ENCODE measurements around the gene TSFM. TPM values are rescaled to one million over a fixed set of nuclear protein-coding genes. Genes with fewer than 3 reads are reported as not detected.

Gene TSFM
- total and polyA plus RNA-seq, 5 experiments from 2014 or later, result 18.9 to 31.0 (median 28.3) TPM

DNA sequence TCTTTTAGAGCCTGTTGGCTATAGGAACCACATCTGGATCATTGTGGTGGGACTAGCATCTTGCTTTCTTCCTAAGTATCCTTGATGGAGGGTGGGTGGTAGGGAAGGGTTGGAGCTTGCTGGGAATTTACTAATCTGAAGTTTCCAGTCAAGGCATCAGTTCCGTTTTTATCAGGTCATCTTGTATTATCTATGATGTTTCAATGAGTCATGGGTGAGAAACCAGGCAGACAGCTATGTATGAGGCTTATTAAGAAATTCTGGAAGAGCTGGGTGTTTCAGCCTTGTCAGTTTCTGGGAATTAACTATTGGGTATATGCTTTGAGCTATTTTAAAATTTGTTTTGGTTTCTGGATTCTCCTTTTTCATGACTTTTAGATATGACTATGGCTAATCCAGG, 11.3 kb downstream of the TSFM start:
- H3K27me3 Mint-ChIP-seq, result no peaks in the 10 kb centered on the region
- peaks cover 2 to 6% (median 4%) of the 10 kb centered on the region in 4 donors for H3K4me1 Mint-ChIP-seq
- peaks cover 4 to 90% (median 13%) of the 10 kb centered on the region in 3 donors for H3K36me3 Mint-ChIP-seq
- H3K27ac Mint-ChIP-seq, result no peak overlapping the region
- H3K4me3 Mint-ChIP-seq, result no peak overlapping the region
- DNase-seq (no peak), ATAC-seq (no peak)
- POLR2A ChIA-PET, result no interaction called here
- H3K9me3 Mint-ChIP-seq, result no peaks in the 10 kb centered on the region

DNA sequence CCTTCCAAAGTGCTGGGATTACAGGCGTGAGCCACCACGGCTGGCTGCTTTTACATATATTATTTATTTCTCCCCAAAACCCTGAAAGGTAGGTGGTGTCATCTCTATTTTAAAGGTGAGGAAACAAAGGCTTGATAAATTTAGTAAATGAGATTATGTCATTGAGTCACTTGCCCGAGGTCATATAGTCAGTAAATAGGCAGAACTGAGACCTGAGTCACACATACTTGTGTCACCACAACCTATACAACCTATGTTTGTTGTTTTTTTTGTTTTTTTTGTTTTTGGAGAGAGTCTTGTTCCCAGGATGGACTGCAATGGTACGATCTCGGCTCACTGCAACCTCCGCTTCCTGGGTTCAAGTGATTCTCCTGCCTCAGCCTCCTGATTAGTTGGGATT, 12.8 kb downstream of the TSFM start:
- no peak for ATAC-seq
- POLR2A ChIA-PET, result no interaction called here
- peaks cover 4 to 86% (median 13%) of the 10 kb centered on the region in 3 donors for H3K36me3 Mint-ChIP-seq

DNA sequence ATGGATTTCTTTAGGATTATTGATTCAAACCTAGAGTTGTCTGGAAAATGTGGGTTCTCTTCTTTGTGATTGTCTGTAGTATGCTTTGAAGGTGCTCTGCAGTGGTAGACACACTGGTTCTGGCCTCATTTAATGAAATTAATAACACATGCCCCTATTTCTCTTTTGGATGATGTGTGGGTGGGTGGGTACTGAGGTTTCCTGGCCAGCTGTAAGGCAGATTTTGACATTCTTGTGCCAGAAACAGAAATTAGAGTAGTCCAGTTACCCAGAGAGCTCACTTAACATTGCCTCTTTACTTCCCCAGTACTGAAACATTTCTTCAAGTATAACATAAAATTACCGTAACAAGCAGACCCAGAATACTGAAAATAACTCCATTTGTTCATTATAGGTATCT, 14.4 kb downstream of the TSFM start:
- no peak for ATAC-seq
- H3K27ac Mint-ChIP-seq, result peak overlapping the region in 2 of 10 donors; percentile 0 to 8
- no peaks in the 10 kb centered on the region for H3K27me3 Mint-ChIP-seq
- H3K4me3 Mint-ChIP-seq, result no peak overlapping the region
- H3K36me3 Mint-ChIP-seq, result peaks cover 4 to 84% (median 13%) of the 10 kb centered on the region in 3 donors
- POLR2A ChIA-PET, result no interaction called here
- H3K4me1 Mint-ChIP-seq, result peaks cover 0 to 10% (median 2%) of the 10 kb centered on the region in 4 donors
- H3K9me3 Mint-ChIP-seq, result no peaks in the 10 kb centered on the region
- no peak for DNase-seq

More for the DNA sequence above, 12.8 kb downstream of the TSFM start:
- no peak overlapping the region for H3K4me3 Mint-ChIP-seq
- H3K27ac Mint-ChIP-seq, result peak overlapping the region in 2 of 10 donors; percentile 4 to 22
- no peak for DNase-seq
- H3K27me3 Mint-ChIP-seq, result no peaks in the 10 kb centered on the region
- H3K4me1 Mint-ChIP-seq, result peaks cover 2 to 9% (median 4%) of the 10 kb centered on the region in 4 donors
- H3K9me3 Mint-ChIP-seq, result no peaks in the 10 kb centered on the region

DNA sequence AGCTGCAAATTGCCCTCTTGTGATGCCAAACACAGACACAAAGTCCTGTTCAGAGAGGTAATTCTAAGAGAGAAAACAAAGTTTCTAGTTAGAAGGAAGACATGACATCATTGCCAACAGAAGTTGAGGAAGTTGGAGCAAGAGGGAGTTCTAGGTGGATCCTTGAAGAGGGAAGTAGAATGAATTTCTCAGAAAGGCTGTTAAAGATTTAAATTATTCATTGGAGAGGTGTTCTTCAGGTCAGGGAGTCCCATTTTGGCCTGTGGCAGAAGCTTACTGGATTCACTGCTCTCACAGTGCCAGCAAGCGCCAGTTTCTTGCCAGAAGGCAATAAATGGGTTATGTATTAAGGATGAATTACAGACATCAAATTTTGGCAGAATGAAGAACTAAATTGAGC, 15.3 kb downstream of the TSFM start:
- Mint-ChIP-seq H3K36me3 (peaks cover 4 to 83% (median 15%) of the 10 kb centered on the region in 3 donors), H3K9me3 (no peaks in the 10 kb centered on the region), H3K27me3 (no peaks in the 10 kb centered on the region), H3K4me3 (no peak overlapping the region), H3K4me1 (peaks cover 0 to 8% (median 1%) of the 10 kb centered on the region in 4 donors), H3K27ac (peak overlapping the region in 4 of 10 donors; percentile 16 to 83 (median 36))
- ATAC-seq (no peak), DNase-seq (no peak)
- POLR2A ChIA-PET, result no interaction called here

DNA sequence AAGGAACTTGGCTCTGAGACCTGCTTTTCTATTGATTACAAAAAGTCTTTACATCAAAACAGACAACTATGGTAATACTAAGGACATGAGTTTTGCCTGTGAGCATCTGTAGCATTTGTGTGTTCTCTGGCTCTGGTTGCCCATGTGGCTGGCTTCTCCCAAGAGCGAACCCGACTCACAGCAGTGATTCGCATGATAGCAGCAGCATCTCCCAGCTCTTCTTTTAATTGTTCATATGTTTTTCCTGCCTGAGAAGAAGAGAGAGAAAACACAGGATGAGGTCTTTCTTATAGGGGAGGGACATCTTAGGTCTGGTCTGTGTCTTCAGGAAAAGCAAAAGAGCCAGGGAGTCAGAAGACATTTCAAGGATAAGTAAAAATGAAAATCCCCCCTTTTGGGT, 18.4 kb downstream of the TSFM start:
- Mint-ChIP-seq H3K9me3 (no peaks in the 10 kb centered on the region), H3K27ac (peak overlapping the region in 3 of 10 donors; percentile 16 to 40 (median 25)), H3K27me3 (no peaks in the 10 kb centered on the region), H3K4me3 (no peak overlapping the region), H3K4me1 (peaks cover 0 to 11% (median under 1%) of the 10 kb centered on the region in 4 donors), H3K36me3 (peaks cover 2 to 70% (median 14%) of the 10 kb centered on the region in 3 donors)
- ATAC-seq (no peak), DNase-seq (no peak)
- POLR2A ChIA-PET, result no interaction called here

DNA sequence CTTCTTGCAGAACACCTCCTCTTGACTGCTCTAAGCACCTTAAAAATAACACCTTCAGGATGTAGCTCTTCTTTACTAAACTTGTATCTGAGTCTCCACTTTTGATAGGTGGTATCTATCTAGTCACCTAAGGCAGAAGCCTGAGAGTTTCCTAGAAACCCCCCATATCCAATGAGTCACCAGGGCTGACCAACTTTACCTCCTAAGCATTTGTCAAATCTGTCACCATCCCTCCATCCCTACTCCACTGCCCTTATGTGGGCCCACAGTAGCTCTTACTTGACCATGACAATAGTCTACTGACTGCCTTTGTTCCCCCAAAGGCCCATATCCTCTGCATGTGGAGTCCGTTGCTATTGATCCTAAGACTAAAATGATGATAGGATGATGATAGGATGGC, 20.0 kb downstream of the TSFM start:
- no peak for DNase-seq
- H3K27me3 Mint-ChIP-seq, result no peaks in the 10 kb centered on the region
- H3K27ac Mint-ChIP-seq, result no peak overlapping the region
- H3K36me3 Mint-ChIP-seq, result peaks cover 0 to 68% (median 5%) of the 10 kb centered on the region in 3 donors
- peaks cover 0 to 11% (median under 1%) of the 10 kb centered on the region in 4 donors for H3K4me1 Mint-ChIP-seq
- ATAC-seq, result no peak
- POLR2A ChIA-PET, result interaction anchor here (0.8 kb wide), 1 partner anchor 44 kb away, joined by 3 read pairs; the partner anchor contains the start of gene CTDSP2
- no peaks in the 10 kb centered on the region for H3K9me3 Mint-ChIP-seq
- no peak overlapping the region for H3K4me3 Mint-ChIP-seq

DNA sequence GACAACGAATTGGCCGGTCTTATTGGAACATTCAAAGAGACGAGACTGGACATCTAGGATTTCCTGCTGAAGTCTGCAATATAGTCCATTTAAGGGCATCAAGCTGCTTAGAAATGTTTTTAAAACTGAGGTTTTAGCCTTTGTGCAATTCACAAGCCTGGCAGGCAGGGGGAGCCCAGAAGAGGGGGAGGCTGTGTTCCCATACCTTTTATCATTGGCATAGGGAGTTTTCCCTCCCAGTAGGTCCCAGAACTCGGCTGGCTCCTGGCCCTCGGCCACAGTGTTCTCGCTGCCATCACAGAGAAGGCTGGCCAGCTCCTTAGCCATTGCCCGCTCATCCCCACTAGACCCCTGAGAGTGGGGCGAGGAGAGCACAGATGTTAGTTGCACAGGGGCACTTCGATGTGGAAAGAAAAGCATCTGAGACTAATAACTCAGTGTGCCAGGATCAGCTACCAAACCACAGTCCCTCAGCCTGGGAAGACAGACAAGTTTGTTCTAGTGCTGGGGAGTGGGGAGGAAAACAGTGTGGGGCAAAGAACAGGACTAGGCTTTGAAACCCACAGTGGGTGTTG, 20.8 kb downstream of the TSFM start:
- Mint-ChIP-seq H3K36me3 (peaks cover 0 to 64% (median 5%) of the 10 kb centered on the region in 3 donors), H3K4me3 (no peak overlapping the region), H3K9me3 (no peaks in the 10 kb centered on the region), H3K27me3 (no peaks in the 10 kb centered on the region), H3K4me1 (peaks cover 0 to 11% (median 0%) of the 10 kb centered on the region in 4 donors), H3K27ac (peak overlapping the region in 1 of 10 donors; percentile 24)
- POLR2A ChIA-PET, result interaction anchor here (0.5 to 0.8 kb wide), 3 partner anchors 11 to 43 kb away, joined by 3 to 5 read pairs (median 3); partner anchors contain the start of gene CTDSP2
- peak in 8 of 10 donors; percentile 11 to 37 (median 28) for DNase-seq
- ATAC-seq, result peak in 1 of 2 donors; percentile 53

DNA sequence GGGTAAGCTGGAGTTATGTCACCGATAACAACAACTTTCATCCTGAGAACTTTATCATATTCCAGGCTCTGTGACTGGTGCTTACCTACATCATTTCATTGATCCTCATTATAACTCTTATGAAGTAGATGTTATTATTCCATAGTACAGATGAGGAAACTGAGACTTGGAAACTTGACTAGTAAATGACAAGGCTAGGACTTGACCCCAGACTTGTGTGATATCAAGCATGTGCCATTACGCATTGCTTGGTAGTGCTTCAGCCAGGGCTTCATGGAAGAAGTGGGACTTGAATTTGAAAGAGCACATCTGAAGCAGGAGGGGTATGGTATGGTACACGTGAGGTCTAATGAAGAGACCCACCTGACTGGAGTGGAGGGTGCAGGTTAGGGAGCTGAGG, 24.1 kb downstream of the TSFM start:
- ATAC-seq, result no peak
- peak overlapping the region in 1 of 10 donors; percentile 29 for H3K27ac Mint-ChIP-seq
- H3K36me3 Mint-ChIP-seq, result peaks cover 0 to 54% (median 8%) of the 10 kb centered on the region in 3 donors
- H3K9me3 Mint-ChIP-seq, result no peaks in the 10 kb centered on the region
- H3K4me3 Mint-ChIP-seq, result no peak overlapping the region
- H3K27me3 Mint-ChIP-seq, result no peaks in the 10 kb centered on the region
- peaks cover 0 to 2% (median under 1%) of the 10 kb centered on the region in 4 donors for H3K4me1 Mint-ChIP-seq
- POLR2A ChIA-PET, result interaction anchor here (0.9 kb wide), 1 partner anchor 113 kb away, joined by 3 read pairs; no protein-coding TSS in a partner anchor
- no peak for DNase-seq

DNA sequence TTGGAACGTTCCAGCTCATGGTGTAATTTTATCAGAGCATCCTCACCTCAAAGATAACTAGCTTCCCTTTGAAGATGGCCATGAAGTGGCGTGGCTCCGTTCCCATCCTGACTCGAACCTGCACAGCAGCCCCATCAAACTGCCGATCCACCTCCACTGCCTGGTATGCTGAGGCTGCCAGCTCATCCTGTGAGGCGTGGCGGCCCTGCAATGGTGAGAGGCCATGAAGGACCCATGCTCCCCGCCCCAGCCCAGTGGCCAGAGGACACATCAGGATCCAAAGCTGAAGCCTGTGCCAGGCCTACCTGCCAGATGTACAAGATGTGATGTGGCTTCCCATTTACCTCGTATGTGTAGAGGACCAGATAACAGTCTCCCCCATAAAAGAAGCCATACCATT, 24.7 kb downstream of the TSFM start:
- Mint-ChIP-seq H3K27me3 (no peaks in the 10 kb centered on the region), H3K9me3 (no peaks in the 10 kb centered on the region), H3K4me1 (peaks cover 0 to 2% (median under 1%) of the 10 kb centered on the region in 4 donors), H3K27ac (peak overlapping the region in 1 of 10 donors; percentile 52), H3K4me3 (no peak overlapping the region), H3K36me3 (peaks cover 0 to 50% (median 8%) of the 10 kb centered on the region in 3 donors)
- DNase-seq (no peak), ATAC-seq (no peak)
- POLR2A ChIA-PET, result interaction anchor here (0.9 kb wide), 1 partner anchor 112 kb away, joined by 3 read pairs; no protein-coding TSS in a partner anchor

DNA sequence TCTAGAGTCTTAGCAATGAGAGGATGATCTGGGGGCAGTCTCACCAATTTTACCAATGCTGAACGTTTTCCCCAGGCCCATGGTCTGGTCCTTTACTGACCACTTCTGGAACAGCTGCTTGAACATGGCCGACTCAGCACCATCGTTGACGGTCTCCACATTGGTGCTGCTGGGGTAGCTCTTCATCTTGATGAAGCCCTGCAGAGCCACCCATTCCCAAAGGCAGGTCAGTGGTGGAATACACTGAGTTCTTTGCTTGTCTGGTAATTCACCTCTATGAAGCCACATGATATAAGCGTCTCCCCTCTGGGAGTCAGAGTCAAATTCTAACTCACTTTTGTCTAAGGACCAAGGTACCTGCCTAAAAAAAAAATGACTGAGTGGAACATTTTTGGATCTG, 25.8 kb downstream of the TSFM start:
- no peak overlapping the region for H3K4me3 Mint-ChIP-seq
- H3K27me3 Mint-ChIP-seq, result no peaks in the 10 kb centered on the region
- no peak for ATAC-seq
- no peak overlapping the region for H3K27ac Mint-ChIP-seq
- no peak for DNase-seq
- POLR2A ChIA-PET, result no interaction called here
- H3K36me3 Mint-ChIP-seq, result peaks cover 0 to 41% (median 6%) of the 10 kb centered on the region in 3 donors
- H3K4me1 Mint-ChIP-seq, result peaks cover 0 to 4% (median under 1%) of the 10 kb centered on the region in 4 donors
- no peaks in the 10 kb centered on the region for H3K9me3 Mint-ChIP-seq

DNA sequence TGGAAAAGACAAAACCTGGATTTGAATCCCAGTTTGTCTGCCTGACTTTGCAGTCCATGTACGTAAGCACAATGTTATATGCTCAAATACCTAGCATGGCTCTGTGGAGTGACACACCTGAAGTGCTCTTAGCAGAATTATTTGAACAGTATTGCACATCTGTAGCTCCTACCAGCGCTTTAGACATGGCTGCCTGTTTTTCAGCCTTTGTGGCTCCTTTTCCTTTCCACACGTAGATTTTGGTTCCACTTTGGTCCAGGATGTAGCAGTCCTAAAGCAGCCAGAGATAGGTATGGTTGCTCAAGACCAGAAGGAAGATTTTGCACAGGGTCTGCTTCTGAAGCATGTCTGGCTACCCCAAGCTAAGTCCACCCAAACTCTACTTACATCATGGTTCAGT, 26.8 kb downstream of the TSFM start:
- no peaks in the 10 kb centered on the region for H3K9me3 Mint-ChIP-seq
- no peak overlapping the region for H3K27ac Mint-ChIP-seq
- DNase-seq (no peak), ATAC-seq (no peak)
- POLR2A ChIA-PET, result no interaction called here
- no peak overlapping the region for H3K4me3 Mint-ChIP-seq
- peaks cover 0 to 35% (median 4%) of the 10 kb centered on the region in 3 donors for H3K36me3 Mint-ChIP-seq
- no peaks in the 10 kb centered on the region for H3K27me3 Mint-ChIP-seq
- peaks cover 0 to 3% (median under 1%) of the 10 kb centered on the region in 4 donors for H3K4me1 Mint-ChIP-seq

DNA sequence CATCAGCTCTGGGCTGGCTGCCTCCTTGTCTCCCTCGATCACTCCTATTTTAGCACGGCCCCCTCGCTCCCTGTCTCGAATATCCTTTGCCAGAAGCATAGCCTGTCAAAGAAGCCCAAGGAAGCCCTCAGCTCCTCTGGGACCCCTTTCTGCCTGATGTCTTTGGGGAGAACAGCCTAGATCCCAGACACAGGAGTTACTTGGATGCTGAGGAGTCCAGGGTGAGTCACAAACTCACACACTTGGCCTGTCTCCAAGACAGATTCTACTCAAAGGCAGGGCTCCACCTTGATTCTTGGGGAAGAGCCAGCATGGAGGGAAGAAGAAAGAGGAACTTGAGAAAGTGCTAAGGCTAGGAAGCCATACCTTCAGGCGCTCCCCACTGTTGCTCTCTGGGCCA, 27.9 kb downstream of the TSFM start:
- peaks cover 0 to 4% (median under 1%) of the 10 kb centered on the region in 4 donors for H3K4me1 Mint-ChIP-seq
- DNase-seq (no peak), ATAC-seq (no peak)
- H3K9me3 Mint-ChIP-seq, result no peaks in the 10 kb centered on the region
- H3K27me3 Mint-ChIP-seq, result no peaks in the 10 kb centered on the region
- H3K36me3 Mint-ChIP-seq, result peaks cover 0 to 34% (median 4%) of the 10 kb centered on the region in 3 donors
- H3K27ac Mint-ChIP-seq, result no peak overlapping the region
- no peak overlapping the region for H3K4me3 Mint-ChIP-seq
- POLR2A ChIA-PET, result no interaction called here

DNA sequence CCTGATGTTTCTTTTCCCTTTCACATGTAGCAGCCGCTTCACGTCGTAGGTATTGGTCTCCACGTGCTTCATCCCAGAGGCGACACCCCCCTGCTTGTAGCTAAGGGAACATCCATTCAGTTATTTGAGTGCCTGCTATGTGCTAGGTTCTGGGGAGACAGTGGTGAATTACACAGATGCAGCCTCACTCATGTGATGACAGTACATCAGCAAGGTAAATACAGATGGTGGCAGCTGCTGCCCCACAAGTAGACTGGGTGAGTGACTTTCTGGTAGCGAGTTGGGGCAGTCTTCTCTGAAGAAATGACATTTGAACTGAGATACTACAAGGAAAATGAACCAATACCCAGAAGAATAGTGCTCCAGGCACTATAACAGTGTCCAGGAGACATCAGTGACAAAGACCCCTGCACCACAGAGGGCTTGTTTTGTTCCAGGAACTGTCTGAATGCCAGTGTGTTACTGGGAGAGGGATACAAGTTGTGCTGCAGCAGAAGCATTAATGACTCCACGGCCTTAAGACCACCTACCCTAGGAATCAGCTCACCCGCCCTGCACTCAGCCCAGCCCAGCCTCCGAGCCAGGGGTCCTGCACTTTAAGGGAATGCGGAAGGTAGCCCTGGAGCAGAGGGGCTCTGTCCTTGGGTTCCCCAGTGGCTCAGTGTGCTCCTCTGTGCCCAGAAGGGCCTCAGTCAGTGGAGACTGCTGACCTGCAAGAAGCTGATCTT, 28.6 kb downstream of the TSFM start:
- POLR2A ChIA-PET, result interaction anchor here (1.9 kb wide), 1 partner anchor 18 kb away, joined by 4 read pairs; no protein-coding TSS in a partner anchor
- Mint-ChIP-seq H3K4me3 (no peak overlapping the region), H3K9me3 (no peaks in the 10 kb centered on the region), H3K36me3 (peaks cover 0 to 32% (median 4%) of the 10 kb centered on the region in 3 donors), H3K4me1 (peaks cover 0 to 6% (median 3%) of the 10 kb centered on the region in 4 donors), H3K27me3 (no peaks in the 10 kb centered on the region), H3K27ac (no peak overlapping the region)
- ATAC-seq, result no peak
- no peak for DNase-seq

All from naive thymus-derived CD8-positive, alpha-beta T cell (primary cell).